Measurements from ENCODE around the gene ZDHHC14. TPM values are rescaled to one million over a fixed set of nuclear protein-coding genes. Genes with fewer than 3 reads are reported as not detected.
"Not testable (repeated sequence)": the region's sequence is repeated elsewhere in the genome, so short reads cannot be mapped to it uniquely, and the experiment has no call there.

The ZDHHC14 gene
- polyA plus RNA-seq, 1 donor, result 19.1 TPM

- DNase-seq, result no peak
Observed at GRCh38 chr6:157443066-157443800, 62.2 kb downstream of the ZDHHC14 start.

- DNase-seq, result no peak
Observed at GRCh38 chr6:157445277-157446009, 64.5 kb downstream of the ZDHHC14 start.

GRCh38 chr6:157447735-157448134 lies 66.7 kb downstream of the ZDHHC14 start:
- no peak for DNase-seq

GRCh38 chr6:157449610-157450009 lies 68.6 kb downstream of the ZDHHC14 start:
- DNase-seq, result no peak

- no peak for DNase-seq
Observed at GRCh38 chr6:157450931-157451742, 70.1 kb downstream of the ZDHHC14 start.

- DNase-seq, result no peak
Observed at GRCh38 chr6:157452096-157452495, 71.1 kb downstream of the ZDHHC14 start.

- no peak for DNase-seq
Observed at GRCh38 chr6:157453131-157453530, 72.1 kb downstream of the ZDHHC14 start.

- no peak for DNase-seq
Observed at GRCh38 chr6:157453978-157454377, 73.0 kb downstream of the ZDHHC14 start.

GRCh38 chr6:157454762-157455714 lies 74.0 kb downstream of the ZDHHC14 start:
- DNase-seq, result no peak

GRCh38 chr6:157455731-157456523 lies 74.9 kb downstream of the ZDHHC14 start:
- no peak for DNase-seq

- no peak for DNase-seq
Observed at GRCh38 chr6:157456524-157456829, 75.5 kb downstream of the ZDHHC14 start.

- DNase-seq, result no peak
Observed at GRCh38 chr6:157457787-157458186, 76.8 kb downstream of the ZDHHC14 start.

GRCh38 chr6:157459327-157459726 lies 78.3 kb downstream of the ZDHHC14 start:
- DNase-seq, result no peak

- DNase-seq, result no peak
Observed at GRCh38 chr6:157460182-157460999, 79.4 kb downstream of the ZDHHC14 start.

GRCh38 chr6:157461000-157461915 lies 80.3 kb downstream of the ZDHHC14 start:
- DNase-seq, result no peak

GRCh38 chr6:157462956-157463742 lies 82.2 kb downstream of the ZDHHC14 start:
- no peak for DNase-seq

- not testable (repeated sequence) for DNase-seq
Observed at GRCh38 chr6:157463743-157464135, 82.7 kb downstream of the ZDHHC14 start.

All from left kidney (tissue), 2 donors.